HG02678 (cell line): Measurements from ENCODE around the gene ARMC7.
A peak's percentile ranks its signal among the peaks of the same experiment; 100 is the strongest.
"Not testable (repeated sequence)": the region's sequence is repeated elsewhere in the genome, so short reads cannot be mapped to it uniquely, and the experiment has no call there.

ENCODE experiments used
- ATAC-seq: cut with Tn5 transposase; IDR thresholded peaks from one replicate; pipeline ENCODE4 v1.9.1; 2021; ENCODE audit warnings: mild to moderate bottlenecking, moderate library complexity; ENCODE audit not compliant: unreplicated experiment

Gene ARMC7

DNA sequence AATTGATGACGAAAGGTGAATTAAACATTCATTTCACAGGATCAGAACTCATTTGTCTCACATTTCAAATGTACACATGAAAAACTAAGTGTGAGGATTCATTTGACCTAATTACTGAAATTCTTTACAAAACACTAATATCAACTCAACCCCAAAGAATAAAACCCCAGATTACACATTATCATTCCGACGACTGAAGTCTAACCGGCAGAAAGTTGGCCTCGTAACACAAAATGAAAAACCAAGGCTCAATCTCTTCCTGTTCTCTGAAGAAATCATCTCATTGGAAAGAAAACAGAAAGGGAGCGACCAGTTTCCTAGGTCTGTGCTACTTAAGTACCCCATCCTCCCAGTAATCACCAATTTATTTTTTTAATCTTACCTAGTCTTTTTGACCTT is 42.8 kb downstream of the ARMC7 start:
- ATAC-seq, result no peak

GRCh38 chr17:75152922-75153779 is 43.4 kb downstream of the ARMC7 start:
- ATAC-seq, result no peak

GRCh38 chr17:75153780-75154194 is 44.0 kb downstream of the ARMC7 start:
- ATAC-seq, result peak; percentile 2

- ATAC-seq, result peak; percentile 97
Measured at GRCh38 chr17:75154195-75155106, 44.7 kb downstream of the ARMC7 start, which contains the start of gene JPT1. Gene JPT1, minus strand, starts transcription at chr17:75154512. Its CDS starts 115 bp downstream, at chr17:75154397.

GRCh38 chr17:75155191-75155601 is 45.4 kb downstream of the ARMC7 start:
- ATAC-seq, result no peak

- not testable (repeated sequence) for ATAC-seq
Measured at GRCh38 chr17:75158480-75158879, 48.7 kb downstream of the ARMC7 start.

GRCh38 chr17:75159196-75160031 is 49.6 kb downstream of the ARMC7 start:
- no peak for ATAC-seq

GRCh38 chr17:75160211-75160610 is 50.4 kb downstream of the ARMC7 start:
- ATAC-seq, result no peak

DNA sequence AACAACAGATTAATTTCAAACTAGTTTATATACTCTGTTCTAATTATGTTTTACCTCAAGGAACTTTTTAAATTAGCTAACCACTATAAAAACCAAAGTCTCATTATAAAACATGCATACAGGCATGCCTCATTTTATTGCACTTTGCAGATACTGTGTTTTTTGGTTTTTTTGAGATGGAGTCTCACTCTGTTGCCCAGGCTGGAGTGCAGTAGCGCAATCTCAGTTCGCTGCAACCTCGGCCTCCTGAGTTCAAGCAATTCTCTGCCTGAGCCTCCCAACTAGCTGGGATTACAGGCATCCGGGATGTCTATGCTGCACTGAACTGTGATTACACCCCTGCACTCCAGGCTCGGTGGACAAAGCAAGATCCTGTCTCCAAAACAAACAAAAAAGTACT is 53.3 kb downstream of the ARMC7 start:
- no peak for ATAC-seq

- not testable (repeated sequence) for ATAC-seq
Measured at GRCh38 chr17:75164606-75165005, 54.8 kb downstream of the ARMC7 start.

- no peak for ATAC-seq
Measured at GRCh38 chr17:75168998-75169397, 59.2 kb downstream of the ARMC7 start.

- no peak for ATAC-seq
Measured at GRCh38 chr17:75173526-75173925, 63.8 kb downstream of the ARMC7 start.

GRCh38 chr17:75174996-75175395 is 65.2 kb downstream of the ARMC7 start:
- no peak for ATAC-seq

DNA sequence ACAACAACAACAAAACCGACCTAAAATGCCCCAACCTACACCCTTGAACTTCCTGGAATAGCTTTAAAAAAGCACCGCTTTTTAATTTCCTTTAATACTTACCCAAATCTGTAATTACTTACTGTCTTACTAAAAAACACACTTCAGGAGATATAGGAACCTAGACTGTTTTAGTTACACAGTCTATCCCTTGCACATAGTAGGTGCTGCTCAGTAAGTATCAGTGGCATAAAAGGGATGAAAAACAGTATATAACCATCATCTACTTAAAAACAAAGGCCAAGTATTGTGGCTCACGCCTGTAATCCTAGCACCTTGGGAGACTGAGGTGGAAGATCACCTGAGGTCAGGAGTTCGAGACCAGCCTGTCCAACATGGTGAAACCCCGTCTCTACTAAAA is 66.9 kb downstream of the ARMC7 start:
- no peak for ATAC-seq

DNA sequence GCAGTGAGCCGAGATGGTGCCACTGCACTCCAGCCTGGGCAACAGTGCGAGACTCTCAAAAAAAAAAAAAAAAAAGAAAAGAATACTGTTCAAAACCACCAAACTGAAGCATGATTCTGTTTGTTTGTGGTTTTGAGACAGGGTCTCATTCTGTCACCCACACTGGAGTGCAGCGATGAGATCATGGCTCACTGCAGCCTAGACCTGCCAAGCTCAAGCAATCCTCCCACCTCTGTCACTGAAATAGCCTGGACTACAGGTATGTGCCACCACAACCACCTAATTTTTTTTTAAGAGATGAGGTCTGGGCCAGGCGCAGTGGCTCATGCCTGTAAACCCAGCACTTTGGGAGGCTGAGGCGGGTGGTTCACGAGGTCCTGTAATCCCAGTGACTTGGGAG is 68.7 kb downstream of the ARMC7 start:
- no peak for ATAC-seq
